CD4-positive, alpha-beta T cell treated with Interleukin-21 for 1 hour (primary cell): Measurements from ENCODE around the gene HSPA1A.
"Not testable (repeated sequence)": the region's sequence is repeated elsewhere in the genome, so short reads cannot be mapped to it uniquely, and the experiment has no call there.

ENCODE experiments used
- DNase-seq: peaks from one replicate; pipeline ENCODE4 v3.0.0-alpha.2; 2020

Gene HSPA1A

DNA sequence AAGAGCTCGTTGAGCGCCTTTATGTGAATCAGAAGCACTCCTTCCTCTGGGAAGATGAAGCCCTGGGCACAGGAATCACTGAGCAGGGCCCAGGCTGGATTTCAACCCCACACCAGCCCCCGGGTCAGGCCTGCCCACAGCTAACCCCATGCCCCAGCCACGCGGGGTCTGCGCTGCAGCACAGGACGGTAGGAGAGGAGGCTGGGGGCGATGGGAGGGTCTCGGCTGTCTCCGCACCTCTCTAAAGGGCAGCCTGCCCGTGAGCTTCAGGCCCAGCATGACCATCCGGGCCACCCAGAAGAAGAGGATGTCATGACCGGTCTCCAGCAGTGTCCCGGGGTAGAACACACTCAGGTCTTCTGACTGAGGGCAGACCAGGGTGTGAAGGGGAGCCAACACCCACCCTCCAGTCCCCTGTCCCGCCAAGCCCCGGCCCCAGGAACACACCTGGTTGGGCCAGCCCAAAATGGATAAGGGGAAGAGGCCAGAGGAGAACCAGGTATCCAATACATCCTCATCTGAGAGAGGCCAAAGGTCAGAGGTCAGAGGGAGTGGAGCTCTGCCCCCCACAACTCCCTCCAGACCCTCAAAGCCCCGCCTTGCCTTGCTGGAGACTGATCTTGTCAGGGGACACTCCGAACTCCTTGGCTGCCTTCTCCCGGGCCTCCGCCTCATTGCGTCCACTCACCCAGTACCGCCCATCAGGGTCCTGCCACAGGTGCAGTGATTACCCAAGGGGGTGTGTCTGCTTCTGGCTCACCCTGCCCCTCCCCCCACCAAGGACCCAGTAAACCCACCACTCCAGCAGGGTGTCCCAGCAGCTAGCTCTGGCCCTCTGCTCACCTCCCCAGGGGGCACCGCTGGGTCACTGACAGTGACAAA is 33.9 kb upstream of the HSPA1A start:
- no peak for DNase-seq

DNA sequence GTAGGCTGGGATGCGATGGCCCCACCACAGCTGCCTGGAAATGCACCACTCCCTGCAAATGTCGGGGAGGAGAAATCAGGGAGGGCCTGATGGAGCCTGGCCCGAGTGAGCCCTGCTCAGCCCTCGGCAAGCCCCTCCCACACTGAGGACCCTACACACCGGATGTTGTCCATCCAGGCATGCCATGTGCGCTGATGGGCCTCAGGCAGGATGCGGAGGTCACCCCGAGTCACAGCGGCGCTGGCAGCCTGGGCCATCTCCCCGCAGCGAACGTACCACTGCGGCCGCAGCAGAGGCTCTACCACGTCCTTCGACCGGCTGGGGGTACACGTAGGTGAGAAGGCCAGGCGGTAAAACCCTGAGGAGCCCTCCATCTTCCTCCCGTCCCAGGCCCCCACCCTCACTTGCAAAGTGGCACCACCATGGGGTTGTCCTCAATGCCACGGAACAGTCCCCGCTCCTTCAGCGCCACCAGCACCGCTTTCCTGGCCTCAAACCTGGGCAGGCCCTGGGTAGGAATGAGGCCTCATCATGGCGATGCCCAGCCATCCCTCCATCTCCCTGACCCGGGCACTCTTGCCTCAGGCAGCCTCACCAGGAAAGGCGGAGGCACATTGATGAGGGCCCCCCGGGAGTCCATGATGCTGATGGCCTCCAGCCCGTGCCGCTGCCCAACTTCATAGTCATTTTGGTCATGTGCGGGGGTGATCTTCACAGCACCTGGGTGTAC is 33.1 kb upstream of the HSPA1A start:
- DNase-seq: no peak

DNA sequence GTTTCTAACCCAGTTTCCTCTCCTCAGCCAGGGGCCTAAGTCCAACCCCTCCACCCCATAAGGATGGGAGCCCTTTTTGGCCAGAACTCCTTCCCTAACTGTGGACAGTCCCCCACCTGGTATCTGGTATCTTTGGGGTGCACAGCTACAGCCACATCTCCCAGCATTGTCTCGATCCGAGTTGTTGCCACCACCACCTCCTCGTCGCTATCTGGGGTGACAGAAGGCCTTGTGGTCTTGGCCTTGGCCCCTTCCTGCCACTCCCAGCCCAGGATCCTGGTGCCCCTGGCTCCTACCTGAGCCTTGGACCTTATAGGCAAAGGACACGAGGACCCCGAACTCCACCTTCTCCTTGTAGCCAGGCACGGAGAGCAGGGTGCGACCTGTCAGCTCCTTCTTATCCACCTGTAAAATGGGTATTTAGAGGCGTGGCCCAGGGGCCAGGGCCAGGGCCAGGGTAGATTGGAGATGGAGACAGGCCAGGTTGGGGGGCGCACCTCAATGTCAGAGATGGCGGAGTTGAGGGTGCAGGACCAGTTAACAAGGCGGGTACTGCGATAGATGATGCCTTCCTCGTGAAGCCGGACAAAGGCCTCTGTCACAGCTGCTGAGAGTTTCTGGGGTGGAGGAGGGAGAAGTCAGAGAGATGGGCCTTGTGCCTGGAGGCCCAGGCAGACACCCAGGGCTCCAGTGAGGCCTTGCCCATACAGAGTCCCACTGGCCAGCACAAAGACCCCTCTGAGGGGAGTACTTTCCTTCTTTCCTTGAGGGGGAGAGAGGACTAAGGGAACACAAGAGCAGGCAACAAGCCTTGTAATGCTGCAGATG is 31.0 kb upstream of the HSPA1A start:
- DNase-seq: no peak

DNA sequence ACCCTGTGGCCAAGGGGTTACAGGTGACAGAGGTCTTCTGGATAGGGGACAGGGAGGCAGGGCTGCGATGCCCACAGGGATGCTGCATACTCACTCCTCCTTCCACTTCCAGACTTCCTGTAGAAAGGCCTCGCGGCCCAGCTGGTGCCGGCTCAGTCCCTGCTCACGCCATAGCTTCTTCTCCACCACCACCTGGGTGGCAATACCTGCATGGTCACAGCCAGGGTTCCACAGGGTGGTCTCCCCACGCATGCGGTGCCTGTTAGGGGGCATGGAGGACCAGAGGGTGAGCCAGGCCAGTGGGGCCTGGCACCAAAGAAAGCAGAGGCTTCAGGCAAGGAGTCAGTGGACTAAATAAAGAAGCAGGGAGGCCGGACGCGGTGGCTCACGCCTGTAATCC is 29.9 kb upstream of the HSPA1A start:
- no peak for DNase-seq

DNA sequence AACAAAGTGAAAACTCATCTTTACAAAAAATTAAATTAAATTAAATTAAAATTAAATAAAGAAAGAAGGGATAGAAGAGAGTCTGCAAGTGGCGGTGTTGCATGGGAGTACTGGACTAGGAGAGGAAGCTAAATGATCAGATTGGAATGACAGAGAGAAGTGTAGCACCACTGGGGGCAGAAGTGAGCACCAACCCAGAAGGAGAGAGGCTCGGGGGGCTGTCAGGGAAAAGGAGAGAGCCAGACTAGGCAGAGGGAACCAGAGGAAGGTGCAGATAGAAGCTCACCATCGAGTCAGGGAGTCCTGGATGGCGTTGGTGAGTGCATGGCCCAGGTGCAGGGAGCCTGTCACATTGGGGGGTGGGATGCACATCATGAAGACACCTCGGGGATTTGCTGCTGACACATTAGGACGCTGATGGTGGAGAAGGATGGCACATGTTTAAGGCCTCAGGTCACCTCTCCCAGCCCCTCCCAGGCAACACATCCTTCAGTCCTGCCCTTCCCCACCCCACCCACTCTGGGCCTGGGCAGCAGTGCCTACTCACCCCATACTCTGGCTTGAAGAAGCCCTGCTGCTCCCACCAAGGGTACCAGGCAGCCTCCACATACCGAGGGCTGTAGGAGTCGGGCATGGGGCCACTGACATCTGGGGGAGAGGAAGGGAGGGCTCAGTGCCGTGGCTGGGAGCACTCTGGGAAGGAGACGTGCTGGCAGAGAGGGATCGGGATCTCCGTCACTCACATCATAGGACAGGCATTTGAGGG is 23.8 kb upstream of the HSPA1A start:
- peak; percentile 38 for DNase-seq

DNA sequence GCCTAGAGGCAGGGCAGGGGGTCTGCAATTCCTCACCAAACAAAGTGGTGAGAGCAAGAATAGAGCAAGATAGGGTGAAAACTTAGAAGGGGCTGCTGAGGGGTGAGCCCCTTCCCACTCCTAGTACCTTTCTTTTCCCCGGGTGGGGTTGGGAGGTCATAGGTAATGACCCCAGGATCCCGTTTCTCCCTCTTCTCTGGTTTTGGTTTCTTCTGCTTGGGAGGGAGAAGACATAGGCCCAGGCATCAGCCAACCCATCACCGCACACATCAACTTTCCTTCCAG is 23.3 kb upstream of the HSPA1A start:
- no peak for DNase-seq

DNA sequence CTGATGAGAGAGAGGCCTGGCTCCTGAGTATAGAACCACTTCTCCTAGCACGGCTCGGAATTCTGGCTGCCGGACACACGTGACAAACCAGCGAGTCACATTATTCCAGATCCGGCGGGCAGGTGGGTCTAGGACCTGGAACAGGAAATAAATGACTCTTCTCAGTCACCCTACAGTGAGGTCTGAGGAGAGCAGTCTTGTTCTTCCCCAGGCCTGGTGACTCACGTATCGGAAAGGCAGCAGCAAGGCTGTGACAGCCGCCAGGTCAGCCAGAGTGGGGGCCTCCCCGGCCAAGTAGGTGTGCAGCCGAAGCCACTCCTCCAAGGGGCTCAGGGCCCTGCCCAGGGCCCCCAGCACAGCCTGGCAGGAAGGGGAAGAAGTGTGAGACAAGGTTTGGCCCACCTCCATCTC is 22.6 kb upstream of the HSPA1A start:
- no peak for DNase-seq

DNA sequence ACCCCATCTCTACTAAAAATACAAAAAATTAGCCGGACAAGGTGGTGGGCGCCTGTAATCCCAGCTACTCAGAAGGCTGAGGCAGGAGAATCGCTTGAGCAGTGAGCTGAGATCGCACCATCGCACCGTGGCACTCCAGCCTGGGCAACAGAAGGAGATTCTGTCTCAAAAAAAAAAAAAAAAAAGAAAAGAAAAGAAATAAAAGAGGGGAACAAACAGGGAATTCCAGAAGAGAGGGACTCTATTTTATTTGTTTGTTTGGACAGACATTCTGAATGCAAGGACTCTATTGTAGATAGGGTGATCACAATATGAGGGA is 21.5 kb upstream of the HSPA1A start:
- DNase-seq: not testable (repeated sequence)

DNA sequence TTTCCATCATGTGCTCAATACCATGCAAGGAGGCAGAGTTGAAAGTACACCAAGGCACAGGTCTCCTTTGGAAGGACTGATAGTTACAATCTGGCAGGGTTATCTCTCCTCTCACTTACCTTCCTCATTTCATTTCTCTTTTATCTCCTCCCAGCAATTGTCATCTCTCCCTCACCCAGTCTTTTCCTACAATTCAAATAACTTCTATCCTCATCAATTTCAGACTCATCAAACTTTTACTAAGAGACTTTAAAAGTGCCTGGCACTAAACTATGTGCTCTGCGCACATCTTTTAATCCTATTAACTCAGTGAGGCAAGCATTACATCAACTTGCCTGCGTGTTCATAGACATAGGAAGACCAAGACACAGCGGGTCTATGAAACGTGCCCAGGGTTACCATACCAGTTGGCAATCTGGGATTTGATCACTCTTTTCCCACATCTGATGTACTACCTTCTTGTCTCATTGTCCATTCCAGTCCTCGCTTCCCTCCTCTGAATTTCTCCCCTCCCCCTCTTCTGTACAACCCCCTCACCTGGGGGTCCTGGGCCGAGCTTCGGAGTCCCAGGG is 21.0 kb upstream of the HSPA1A start:
- no peak for DNase-seq

DNA sequence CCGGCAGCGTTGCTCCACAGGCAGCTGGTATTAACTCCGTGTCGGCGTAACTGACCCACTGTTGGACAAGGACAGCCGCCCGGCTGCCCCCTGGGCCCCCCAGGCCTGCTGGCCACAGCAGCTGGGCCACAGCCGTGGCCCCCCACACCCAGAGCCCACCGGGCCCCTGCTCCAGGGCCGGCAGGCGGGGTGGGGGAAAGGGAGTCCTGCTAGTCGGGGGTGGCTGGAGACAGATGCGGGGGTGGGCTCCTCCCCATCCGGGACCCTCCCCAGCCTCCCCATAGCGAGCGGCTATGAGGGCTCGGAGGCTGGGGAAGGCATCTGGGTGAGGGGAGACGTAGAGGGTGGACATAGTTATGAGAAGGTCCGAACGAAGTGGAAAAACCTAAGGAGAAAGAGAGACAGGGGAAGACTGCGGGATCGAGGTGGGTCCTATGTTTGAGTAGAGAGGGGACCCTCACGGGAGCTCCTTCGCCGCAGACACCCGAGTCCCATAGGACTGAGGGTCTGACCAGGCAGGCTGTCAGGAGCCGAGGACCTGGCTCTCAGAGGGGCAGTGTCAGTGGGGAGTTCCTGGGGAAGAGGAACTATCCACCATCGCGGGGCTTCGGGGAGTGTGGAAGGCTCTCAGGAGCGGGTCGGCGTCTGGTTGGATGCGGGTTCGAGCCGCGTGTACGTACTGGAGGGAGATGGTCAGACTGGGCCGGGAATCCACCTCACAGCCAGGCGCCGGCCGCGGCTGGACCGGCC is 20.3 kb upstream of the HSPA1A start:
- DNase-seq: no peak

DNA sequence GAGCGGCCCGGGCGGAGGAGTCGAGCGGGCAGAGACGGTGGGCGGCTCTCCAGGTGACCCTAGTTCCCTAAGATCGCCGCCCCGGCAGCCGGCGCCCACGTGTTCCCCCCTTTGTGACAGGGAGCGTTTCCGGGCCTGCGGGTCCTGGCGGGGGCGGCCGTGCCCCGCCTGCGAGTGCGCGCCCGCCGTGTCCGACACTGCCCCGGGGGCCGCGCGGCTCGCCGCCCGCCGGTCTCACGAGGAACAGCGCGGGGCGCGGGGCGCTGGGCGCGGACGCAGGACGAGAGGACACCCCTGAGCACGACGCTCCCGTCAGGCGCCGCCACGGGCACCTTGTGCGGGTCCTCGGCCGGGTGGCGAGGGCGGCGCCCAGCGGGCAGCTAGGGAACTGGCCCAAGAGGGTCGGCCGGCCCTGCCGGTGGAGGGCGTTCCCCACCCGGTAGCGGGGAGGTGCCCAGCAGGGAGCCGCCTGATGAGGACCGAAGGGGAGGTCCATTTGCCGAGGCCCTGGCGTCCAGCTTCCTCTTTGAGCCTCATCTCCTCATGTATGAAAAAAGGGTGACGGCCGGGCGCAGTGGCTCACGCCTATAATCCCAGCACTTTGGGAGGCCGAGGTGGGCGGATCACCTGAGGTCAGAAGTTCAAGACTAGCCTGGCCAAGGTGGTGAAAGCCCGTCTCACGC is 19.6 kb upstream of the HSPA1A start, which contains the start of gene VARS1:
TSS of gene VARS1 (minus strand) at position 137 of the 683 bp plus-strand sequence. CDS start 535 bp downstream, outside the sequence.
- DNase-seq: peak; percentile 90

DNA sequence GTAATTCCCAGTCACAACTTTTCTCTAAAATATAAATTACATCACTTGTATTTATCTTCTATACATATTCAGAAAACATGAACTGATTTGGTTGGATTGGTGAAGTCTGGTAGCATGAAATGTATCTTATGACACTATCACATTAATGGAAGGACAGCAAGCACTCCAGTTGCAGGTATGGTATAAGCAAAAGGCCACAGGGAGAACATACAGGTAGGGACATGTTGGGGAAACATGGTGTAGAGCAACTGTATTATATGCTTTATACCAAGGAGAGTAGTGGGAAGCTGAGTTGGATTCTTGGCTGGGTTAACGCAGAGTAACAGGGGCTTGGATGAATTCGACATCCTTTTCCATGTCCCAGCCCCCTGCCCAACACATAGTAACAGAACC is 18.4 kb upstream of the HSPA1A start:
- no peak for DNase-seq

DNA sequence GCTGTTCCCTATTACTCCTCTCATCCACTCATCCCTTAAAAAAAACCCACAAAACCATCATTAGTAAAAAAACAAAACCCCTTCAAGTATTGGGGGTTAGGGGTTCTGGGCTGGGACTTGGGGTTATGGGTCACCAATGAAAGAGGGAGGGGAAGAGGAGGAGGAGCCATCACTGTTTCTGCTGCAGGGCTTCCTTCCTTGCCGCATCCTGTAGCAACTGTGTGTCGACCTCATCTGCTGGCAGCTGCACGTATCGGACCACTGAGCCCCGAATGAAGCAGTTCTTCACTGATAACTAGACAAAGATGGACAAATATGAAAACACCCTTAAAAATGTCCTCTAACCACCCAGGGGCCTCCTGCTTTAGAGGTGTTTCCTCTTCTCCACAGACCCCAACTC is 17.8 kb upstream of the HSPA1A start:
- DNase-seq: peak; percentile 65

DNA sequence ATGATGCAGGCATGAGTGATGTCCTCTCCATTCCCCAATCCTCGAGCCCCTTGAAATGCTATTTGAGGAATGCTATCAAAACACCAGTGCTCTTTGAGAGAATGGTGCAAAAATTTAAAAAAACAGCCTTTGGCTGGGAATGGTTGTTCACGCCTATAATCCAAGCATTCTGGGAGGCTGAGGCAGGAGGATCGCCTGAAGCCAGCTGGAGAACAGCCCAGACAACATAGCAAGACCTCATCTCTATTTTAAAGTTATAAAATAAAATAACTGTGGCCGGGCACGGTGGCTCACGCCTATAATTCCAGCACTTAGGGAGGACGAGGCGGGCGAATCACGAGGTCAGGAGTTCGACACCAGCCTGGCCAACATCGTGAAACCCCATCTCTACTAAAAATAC is 15.6 kb upstream of the HSPA1A start:
- no peak for DNase-seq

DNA sequence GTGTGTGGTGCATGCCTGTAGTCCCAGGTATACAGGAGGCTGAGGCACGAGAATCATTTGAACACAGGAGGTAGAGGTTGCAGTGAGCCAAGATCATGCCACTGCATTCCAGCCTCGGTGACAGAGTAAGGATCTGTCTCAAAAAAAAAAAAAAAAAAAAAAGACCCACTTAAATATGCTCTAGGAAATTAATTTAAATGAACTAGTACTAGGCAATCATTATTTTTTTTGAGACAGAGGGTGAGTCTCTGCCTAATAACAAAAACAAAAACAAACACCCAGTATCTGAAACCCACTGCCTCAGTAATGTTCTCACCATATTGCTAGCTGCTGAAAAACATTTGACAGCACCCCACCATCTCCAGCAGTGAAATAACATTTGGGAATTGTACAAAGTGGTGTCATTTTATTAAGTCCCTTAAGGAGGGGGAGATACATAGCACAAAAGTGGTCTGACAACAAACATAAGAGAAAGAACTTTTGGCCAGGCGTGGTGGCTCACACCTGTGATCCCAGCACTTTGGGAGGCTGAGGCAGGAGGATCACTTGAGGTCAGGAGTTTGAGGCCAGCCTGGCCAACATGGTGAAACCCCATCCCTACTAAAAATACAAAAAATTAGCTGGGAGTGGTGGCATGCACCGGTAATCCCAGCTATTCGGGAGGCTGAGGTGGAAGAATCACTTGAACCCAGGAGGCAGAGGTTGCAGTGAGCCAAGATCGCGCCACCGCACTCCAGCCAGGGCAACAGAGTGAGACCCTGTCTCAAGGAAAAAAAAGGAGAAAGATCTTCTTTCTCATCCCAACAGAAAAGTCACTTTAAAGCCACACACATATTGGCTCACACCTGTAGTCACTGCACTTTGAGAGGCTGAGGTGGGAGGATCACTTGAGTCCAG is 14.1 kb upstream of the HSPA1A start:
- DNase-seq: not testable (repeated sequence)

DNA sequence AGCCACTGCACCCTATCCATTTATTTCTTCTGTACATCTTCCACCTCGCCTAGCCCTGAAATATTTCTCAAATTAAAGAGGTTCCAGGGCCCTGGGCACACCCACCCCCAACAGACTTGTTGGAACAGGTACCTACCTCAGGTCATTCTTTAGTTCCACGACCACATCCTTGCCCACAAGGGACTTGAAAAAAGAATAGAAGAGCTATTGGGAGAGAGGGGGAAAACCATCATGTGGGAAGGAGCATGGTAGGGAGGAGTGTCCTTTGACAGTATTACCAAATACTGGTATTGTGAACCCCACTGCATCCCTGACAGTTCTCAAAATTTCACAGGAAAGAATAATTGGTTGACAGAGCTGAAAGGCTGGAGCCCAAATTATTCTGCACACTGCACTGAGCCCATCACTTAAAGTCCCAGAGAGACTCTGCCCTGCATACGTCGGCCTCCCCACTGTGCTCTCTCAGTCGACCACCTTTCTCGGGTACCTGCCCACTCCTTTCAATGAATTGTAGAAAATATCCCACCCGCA is 9.3 kb upstream of the HSPA1A start:
- no peak for DNase-seq

DNA sequence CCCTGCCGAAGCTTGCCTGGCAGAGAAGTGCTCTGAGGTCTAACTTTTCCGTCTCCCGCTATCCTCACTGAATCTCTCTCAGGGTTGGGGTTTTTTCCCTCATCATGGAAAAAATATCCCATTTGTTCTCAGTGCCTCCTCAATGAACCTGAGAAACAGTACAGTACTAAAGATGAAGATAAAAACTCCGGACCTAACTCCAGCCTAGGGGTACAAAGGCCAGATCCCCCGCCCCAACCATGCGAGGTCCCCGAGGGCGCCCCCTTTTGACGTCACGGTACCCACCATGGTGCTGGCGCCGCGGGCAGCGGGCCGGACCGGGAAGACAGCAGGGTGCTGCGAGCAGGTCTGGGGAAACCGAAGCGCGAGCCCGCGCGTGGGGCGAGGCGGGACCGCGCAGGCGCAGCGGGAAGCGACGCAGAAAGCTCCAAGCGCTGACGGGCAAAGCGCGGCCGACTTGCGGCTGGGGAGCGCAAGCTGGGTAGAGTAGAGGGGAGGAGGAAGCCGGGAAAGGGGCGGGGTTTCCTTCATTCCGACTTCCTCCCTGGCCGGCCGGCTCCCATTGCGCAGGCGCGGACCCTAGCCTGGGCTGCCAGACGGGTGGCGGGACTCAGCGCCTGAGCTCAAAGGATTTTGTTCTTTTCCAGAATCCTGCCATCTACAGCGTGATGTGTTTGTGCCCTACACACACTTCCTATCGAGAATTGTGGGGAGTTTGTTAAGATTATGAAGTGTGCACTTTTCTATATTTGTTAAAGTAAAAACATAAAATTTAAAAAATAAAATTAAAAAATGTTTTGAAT is 8.7 kb upstream of the HSPA1A start, which contains the start of gene LSM2:
TSS of gene LSM2 (minus strand) at position 497 of the 803 bp plus-strand sequence. CDS start at position 288, 209 bp downstream.
- DNase-seq: peak; percentile 97

DNA sequence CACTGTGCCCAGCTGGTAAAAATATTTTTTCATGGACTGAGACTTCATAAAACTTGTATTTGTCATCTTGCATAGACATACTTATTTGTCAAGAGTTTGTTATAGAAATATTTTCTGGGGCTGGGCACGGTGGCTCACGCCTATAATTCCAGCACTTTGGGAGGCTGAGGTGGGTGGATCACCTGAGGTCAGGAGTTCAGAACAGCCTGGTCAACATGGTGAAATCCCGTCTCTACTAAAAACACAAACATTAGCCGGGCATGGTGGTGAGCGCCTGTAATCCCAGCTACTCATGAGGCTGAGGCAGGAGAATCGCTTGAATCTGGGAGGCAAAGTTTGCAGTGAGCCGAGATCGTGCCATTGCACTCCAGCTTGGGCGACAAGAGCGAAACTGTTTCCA is 6.7 kb upstream of the HSPA1A start:
- DNase-seq: not testable (repeated sequence)

DNA sequence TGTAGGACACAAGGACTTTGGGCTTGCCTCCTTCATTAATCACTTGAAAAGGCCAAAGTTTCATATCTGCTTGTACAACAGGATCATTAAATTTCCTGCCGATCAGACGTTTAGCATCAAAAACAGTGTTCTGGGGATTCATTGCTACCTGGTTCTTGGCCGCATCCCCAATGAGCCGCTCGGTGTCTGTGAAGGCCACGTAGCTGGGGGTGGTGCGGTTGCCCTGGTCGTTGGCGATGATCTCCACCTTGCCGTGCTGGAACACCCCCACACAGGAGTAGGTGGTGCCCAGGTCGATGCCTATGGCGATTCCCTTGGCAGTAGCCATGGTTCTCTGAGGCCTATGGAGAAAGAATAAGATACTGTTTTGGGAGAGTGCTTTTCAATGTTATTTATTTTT is 3.7 kb upstream of the HSPA1A start:
- DNase-seq: no peak
